B cell (primary cell): ENCODE results near the gene SLC16A10. TPM values are rescaled to one million over a fixed set of nuclear protein-coding genes. Genes with fewer than 3 reads are reported as not detected.

Experiments
- ATAC-seq: fragments of 200-7000 bp; cut with Tn5 transposase; one replicate; pipeline ENCODE4 v1.10.0; 2021; ENCODE audit warnings: low read depth, mild to moderate bottlenecking, moderate number of reproducible peaks, moderate library complexity
- CTCF ChIA-PET: fragments of 350-600 bp; sonication (Branson Sonifier 250); formaldehyde crosslinking; loops from one replicate; lab custom pipeline; 2021; ENCODE audit warnings: antibody characterized with exemption, inconsistent platforms; lab: Charles Lee
- POLR2A ChIA-PET: fragments of 350-600 bp; sonication (Branson Sonifier 250); formaldehyde crosslinking; loops from one replicate; lab custom pipeline; 2021; ENCODE audit warnings: antibody characterized with exemption; lab: Charles Lee
- DNase-seq: peaks from one replicate; pipeline ENCODE4 v3.0.0; 2013
- H2AFZ ChIP-seq: 2 replicates; pipeline ENCODE4 v1.6.1; 2012; ENCODE audit warnings: mild to moderate bottlenecking, low read depth, low read length; ENCODE audit not compliant: insufficient read depth, poor library complexity, severe bottlenecking
- H3K27ac ChIP-seq, 2 donors: 1 replicate in 1 of 2; 2 replicates in 1 of 2; pipeline ENCODE4 v1.5.1; 2012 to 2013; ENCODE audit warnings: low read length in 2 of 2, mild to moderate bottlenecking in 2 of 2, moderate library complexity in 1 of 2
- H3K27me3 ChIP-seq, 4 experiments: fragments of 200-600 bp in 1 of 4; sonication (generic) in 1 of 4; replicated peaks in 1 of 4; 1 replicate in 2 of 4; 2 replicates in 2 of 4; pipeline versions ENCODE4 v1.6.1 to v1.7.0; 2013 to 2016; ENCODE audit warnings: low read length in 3 of 4, mild to moderate bottlenecking in 2 of 4, mixed read lengths in 1 of 4, moderate library complexity in 1 of 4; ENCODE audit not compliant: insufficient read depth in 4 of 4, control insufficient read depth in 3 of 4; ENCODE audit errors: control extremely low read depth in 1 of 4
- H3K36me3 ChIP-seq, 2 experiments: replicated peaks in 1 of 2; 1 replicate in 1 of 2; 2 replicates in 1 of 2; pipeline versions ENCODE4 v1.6.1 to v1.7.1; 2013; ENCODE audit warnings: low read length in 1 of 2; ENCODE audit not compliant: insufficient read depth in 2 of 2, control insufficient read depth in 1 of 2; ENCODE audit errors: control extremely low read depth in 1 of 2, extremely low read depth in 1 of 2
- H3K4me1 ChIP-seq, 2 donors: fragments of 200-600 bp in 1 of 2; sonication (generic) in 1 of 2; 1 replicate in 1 of 2; 2 replicates in 1 of 2; pipeline versions ENCODE4 v1.5.1 to v1.6.1; 2013 to 2017; ENCODE audit warnings: low read length in 2 of 2; ENCODE audit not compliant: control insufficient read depth in 2 of 2, insufficient read depth in 2 of 2
- H3K4me2 ChIP-seq: replicated peaks from 2 replicates; pipeline ENCODE3; 2012; ENCODE audit warnings: mild to moderate bottlenecking, low read depth, low read length; ENCODE audit not compliant: poor library complexity, severe bottlenecking
- H3K4me3 ChIP-seq, 5 experiments: fragments of 200-600 bp in 1 of 5; sonication (generic) in 1 of 5; 1 replicate in 3 of 5; 2 replicates in 2 of 5; pipeline versions ENCODE4 v1.5.1 to v1.7.0; 2011 to 2016; ENCODE audit warnings: low read length in 4 of 5, mild to moderate bottlenecking in 4 of 5, low read depth in 2 of 5, control low read depth in 1 of 5, moderate library complexity in 1 of 5; ENCODE audit not compliant: insufficient read depth in 1 of 5; ENCODE audit errors: control extremely low read depth in 1 of 5, extremely low read depth in 1 of 5
- H3K79me2 ChIP-seq: fragments of 200-600 bp; sonication (generic); one replicate; pipeline ENCODE4 v1.6.0; 2016; ENCODE audit warnings: low read length; ENCODE audit not compliant: control insufficient read depth, insufficient read depth
- H3K9ac ChIP-seq: fragments of 200-600 bp; sonication (generic); 2 replicates; pipeline ENCODE4 v1.6.1; 2017; ENCODE audit warnings: mild to moderate bottlenecking, low read length, moderate library complexity
- H3K9me3 ChIP-seq, 3 donors: one replicate each; pipeline versions ENCODE4 v1.6.1 to v1.7.1; 2013; ENCODE audit warnings: low read length in 2 of 3; ENCODE audit not compliant: control insufficient read depth in 2 of 3, insufficient read depth in 1 of 3; ENCODE audit errors: control extremely low read depth in 1 of 3
- H4K20me1 ChIP-seq: 2 replicates; pipeline ENCODE4 v1.6.0; 2012; ENCODE audit warnings: mild to moderate bottlenecking, low read length; ENCODE audit not compliant: insufficient read depth, control insufficient read depth, poor library complexity, severe bottlenecking
- H3K27ac Mint-ChIP-seq: one replicate; pipeline ENCODE4 v1.8.0; 2021; ENCODE audit warnings: mixed read lengths
- H3K27me3 Mint-ChIP-seq: one replicate; pipeline ENCODE4 v1.8.0; 2021; ENCODE audit warnings: mixed read lengths
- H3K4me1 Mint-ChIP-seq: one replicate; pipeline ENCODE4 v1.8.0; 2021; ENCODE audit warnings: mixed read lengths
- H3K4me3 Mint-ChIP-seq: one replicate; pipeline ENCODE4 v1.8.0; 2021; ENCODE audit warnings: mixed read lengths
- H3K9me3 Mint-ChIP-seq: one replicate; pipeline ENCODE4 v1.8.0; 2022; ENCODE audit warnings: mixed read lengths; ENCODE audit not compliant: insufficient read depth
- CTCF ChIP-seq: fragments of 200-600 bp; IDR thresholded peaks from one replicate; pipeline ENCODE4 v1.8.0; 2022; ENCODE audit warnings: antibody characterized with exemption, mild to moderate bottlenecking
- EZH2 ChIP-seq: IDR thresholded peaks from 2 replicates; pipeline ENCODE4 v1.6.1; 2012; ENCODE audit warnings: borderline replicate concordance, low read depth, mild to moderate bottlenecking, moderate library complexity, low read length; ENCODE audit not compliant: insufficient read depth, poor library complexity, severe bottlenecking
- WGBS: methylation state at CpG from one replicate; pipeline ENCODE4 v1.1.5; 2013; ENCODE audit warnings: missing lambda C conversion rate; ENCODE audit not compliant: insufficient coverage; 5-methylcytosine and 5-hydroxymethylcytosine counted together
- intact Hi-C: fragments of 100-400 bp; cut with micrococcal nuclease; formaldehyde crosslinking; loops from one replicate; pipeline ENCODE4 v1.10.0; 2022
- polyA plus RNA-seq: library from polyadenylated mRNA; depleted of rRNA; stranded (reverse); fragments of >200 nt; gene quantifications from 2 replicates; pipeline ENCODE4 v1.2.3, GENCODE V29; 2012
- total RNA-seq, 2 donors: library from RNA; stranded (reverse); fragments of 120-200 nt in 1 of 2; gene quantifications; 1 replicate in 1 of 2; 2 replicates in 1 of 2; pipeline versions ENCODE4 v1.2.3 to v1.2.4, GENCODE V29; 2013 to 2022

SLC16A10 gene
- total and polyA plus RNA-seq, 2 donors (not counting 1 experiment from before 2014, with no cell fraction given) = 0.06 to 0.71 TPM

- Mint-ChIP-seq H3K9me3 (no peaks in the 10 kb centered on the region), H3K27ac (peak overlapping the region; percentile 70), H3K4me3 (peak overlapping the region; percentile 87), H3K4me1 (peaks cover 25% of the 10 kb centered on the region), H3K27me3 (no peaks in the 10 kb centered on the region)
- H3K9ac ChIP-seq = peak overlapping the region; percentile 93
- H3K4me1 ChIP-seq = peaks cover 17 to 26% of the 10 kb centered on the region in 2 donors
- no peak overlapping the region for H2AFZ ChIP-seq
- H3K79me2 ChIP-seq = peaks cover 43% of the 10 kb centered on the region
- H3K36me3 ChIP-seq = peaks cover 2 to 21% of the 10 kb centered on the region in 2 experiments
- 97% methylated on average over 8 of the region's 12 CpGs for WGBS
- DNase-seq = no peak
- H3K27me3 ChIP-seq = no peaks in the 10 kb centered on the region
- intact Hi-C loops = no loop called here
- ATAC-seq = no peak
- no peaks in the 10 kb centered on the region for H3K9me3 ChIP-seq
- peak overlapping the region in 1 of 5 experiments; percentile 82 for H3K4me3 ChIP-seq
- no peak overlapping the region for H3K27ac ChIP-seq
- TF ChIP-seq CTCF = no peak
- no peak for TF ChIP-seq EZH2
- CTCF ChIA-PET = interaction anchor here (2.2 to 2.5 kb wide), 2 partner anchors 218 to 223 kb away, joined by 26 to 119 read pairs; partner anchors contain the start of gene REV3L
- H4K20me1 ChIP-seq = no peaks in the 10 kb centered on the region
- POLR2A ChIA-PET = no interaction called here
- H3K4me2 ChIP-seq = peak overlapping the region; percentile 97
These were observed 173.4 kb downstream of the SLC16A10 start for GRCh38 chr6:111260570-111261298.

GRCh38 chr6:111263837-111264236 is 176.5 kb downstream of the SLC16A10 start:
- ChIA-PET CTCF (no interaction called here), POLR2A (no interaction called here)
- Histone ChIP-seq H3K4me1 (peaks cover 17 to 26% of the 10 kb centered on the region in 2 donors), H3K27ac (peak overlapping the region in 1 of 2 donors; percentile 36), H3K9me3 (no peaks in the 10 kb centered on the region), H3K27me3 (no peaks in the 10 kb centered on the region), H3K79me2 (peaks cover 54% of the 10 kb centered on the region), H3K4me3 (no peak overlapping the region), H3K9ac (no peak overlapping the region), H3K4me2 (no peak overlapping the region), H4K20me1 (no peaks in the 10 kb centered on the region), H2AFZ (no peak overlapping the region), H3K36me3 (peaks cover 2 to 33% of the 10 kb centered on the region in 2 experiments)
- DNase-seq (no peak), ATAC-seq (no peak)
- Mint-ChIP-seq H3K27ac (no peak overlapping the region), H3K4me1 (peaks cover 36% of the 10 kb centered on the region), H3K27me3 (no peaks in the 10 kb centered on the region), H3K9me3 (no peaks in the 10 kb centered on the region), H3K4me3 (no peak overlapping the region)
- 93% methylated on average over 2 of the region's 4 CpGs for WGBS
- TF ChIP-seq CTCF (no peak), EZH2 (no peak)
- intact Hi-C loops = no loop called here
